Neural progenitor cell (in vitro differentiated cells): ENCODE data around the gene MYMX.

Experiments
- EZH2 ChIP-seq: fragments of 200-600 bp; sonication (generic); IDR thresholded peaks from 2 replicates; pipeline ENCODE4 v1.6.1; 2017; ENCODE audit warnings: antibody characterized with exemption, mild to moderate bottlenecking, moderate library complexity
- TF ChIP-seq, protein P1 (sequence below): fragments of 200-600 bp; sonication (generic); IDR thresholded peaks from 2 replicates; pipeline ENCODE4 v1.5.1; 2017; ENCODE audit warnings: antibody characterized with exemption, mild to moderate bottlenecking

DNA sequence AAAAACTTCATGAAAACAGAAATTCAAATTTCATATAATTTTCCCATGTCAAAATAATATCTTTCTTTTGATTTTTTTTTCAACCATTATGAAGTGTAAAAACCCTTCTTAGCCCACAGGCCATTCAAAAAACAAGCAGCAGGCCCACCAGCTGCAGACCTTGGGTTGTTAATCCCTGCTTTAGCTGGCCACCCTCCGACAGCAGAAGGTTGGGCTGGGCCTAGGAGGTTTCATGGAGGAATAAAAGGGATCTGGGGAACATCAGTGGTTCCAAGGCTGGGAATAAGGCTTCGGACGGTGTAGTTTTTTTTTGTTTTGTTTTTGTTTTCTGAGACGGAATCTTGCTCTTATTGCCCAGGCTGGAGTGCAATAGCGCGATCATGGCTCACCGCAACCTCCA, 26.6 kb downstream of the MYMX start:
- TF ChIP-seq, protein P1, sequence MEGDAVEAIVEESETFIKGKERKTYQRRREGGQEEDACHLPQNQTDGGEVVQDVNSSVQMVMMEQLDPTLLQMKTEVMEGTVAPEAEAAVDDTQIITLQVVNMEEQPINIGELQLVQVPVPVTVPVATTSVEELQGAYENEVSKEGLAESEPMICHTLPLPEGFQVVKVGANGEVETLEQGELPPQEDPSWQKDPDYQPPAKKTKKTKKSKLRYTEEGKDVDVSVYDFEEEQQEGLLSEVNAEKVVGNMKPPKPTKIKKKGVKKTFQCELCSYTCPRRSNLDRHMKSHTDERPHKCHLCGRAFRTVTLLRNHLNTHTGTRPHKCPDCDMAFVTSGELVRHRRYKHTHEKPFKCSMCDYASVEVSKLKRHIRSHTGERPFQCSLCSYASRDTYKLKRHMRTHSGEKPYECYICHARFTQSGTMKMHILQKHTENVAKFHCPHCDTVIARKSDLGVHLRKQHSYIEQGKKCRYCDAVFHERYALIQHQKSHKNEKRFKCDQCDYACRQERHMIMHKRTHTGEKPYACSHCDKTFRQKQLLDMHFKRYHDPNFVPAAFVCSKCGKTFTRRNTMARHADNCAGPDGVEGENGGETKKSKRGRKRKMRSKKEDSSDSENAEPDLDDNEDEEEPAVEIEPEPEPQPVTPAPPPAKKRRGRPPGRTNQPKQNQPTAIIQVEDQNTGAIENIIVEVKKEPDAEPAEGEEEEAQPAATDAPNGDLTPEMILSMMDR, result no peak
- TF ChIP-seq EZH2, result no peak
